GM04503 (cell line): ENCODE measurements around the gene ADAM33.

Source experiments
- DNase-seq: peaks from one replicate; pipeline ENCODE4 v3.0.0-alpha.2; 2012; ENCODE audit warnings: low read depth

Gene ADAM33

GRCh38 chr20:3663031-3663701 is 18.6 kb downstream of the ADAM33 start, which contains the start of gene GFRA4:
GFRA4 (minus strand) TSS chr20:3663399; CDS start chr20:3663399, 0 bp downstream.
- DNase-seq: no peak

- DNase-seq: no peak
Observed at GRCh38 chr20:3661814-3662665, 19.8 kb downstream of the ADAM33 start.

- no peak for DNase-seq
Observed at GRCh38 chr20:3661060-3661813, 20.6 kb downstream of the ADAM33 start.

GRCh38 chr20:3660262-3661059 is 21.3 kb downstream of the ADAM33 start:
- DNase-seq: no peak

GRCh38 chr20:3659492-3660261 is 22.1 kb downstream of the ADAM33 start:
- no peak for DNase-seq

- no peak for DNase-seq
Observed at GRCh38 chr20:3658716-3659491, 22.9 kb downstream of the ADAM33 start.

- no peak for DNase-seq
Observed at GRCh38 chr20:3658019-3658715, 23.6 kb downstream of the ADAM33 start.

- DNase-seq: no peak
Observed at GRCh38 chr20:3655131-3655405, 26.7 kb downstream of the ADAM33 start.

GRCh38 chr20:3654326-3655130 is 27.3 kb downstream of the ADAM33 start:
- DNase-seq: no peak

GRCh38 chr20:3653921-3654320 is 27.9 kb downstream of the ADAM33 start:
- DNase-seq: no peak

- no peak for DNase-seq
Observed at GRCh38 chr20:3652676-3653596, 28.9 kb downstream of the ADAM33 start.

GRCh38 chr20:3652221-3652620 is 29.6 kb downstream of the ADAM33 start:
- no peak for DNase-seq

GRCh38 chr20:3651204-3651962 is 30.4 kb downstream of the ADAM33 start:
- DNase-seq: no peak

GRCh38 chr20:3648951-3649350 is 32.9 kb downstream of the ADAM33 start:
- DNase-seq: no peak

GRCh38 chr20:3647473-3647872 is 34.3 kb downstream of the ADAM33 start:
- no peak for DNase-seq

- DNase-seq: no peak
Observed at GRCh38 chr20:3646651-3647050, 35.2 kb downstream of the ADAM33 start.

- DNase-seq: no peak
Observed at GRCh38 chr20:3646067-3646440, 35.8 kb downstream of the ADAM33 start.
